H9 (cell line): ENCODE results near the gene AOC1. TPM values are rescaled to one million over a fixed set of nuclear protein-coding genes. Genes with fewer than 3 reads are reported as not detected.

Experiments
- DNase-seq: peaks from one replicate; pipeline ENCODE4 v3.0.0-alpha.2; 2017
- H2AFZ ChIP-seq: one replicate; pipeline ENCODE4 v1.6.1; 2013; ENCODE audit warnings: mild to moderate bottlenecking, low read length, control low read depth, moderate library complexity
- H2AK5ac ChIP-seq: 2 replicates; pipeline ENCODE4 v1.6.1; 2013; ENCODE audit warnings: low read length, control low read depth, mixed read lengths; ENCODE audit not compliant: insufficient read length
- H2BK120ac ChIP-seq: one replicate; pipeline ENCODE4 v1.6.1; 2013; ENCODE audit warnings: low read depth, mild to moderate bottlenecking, low read length, control low read depth, inconsistent platforms; ENCODE audit not compliant: poor library complexity, severe bottlenecking
- H2BK12ac ChIP-seq: 2 replicates; pipeline ENCODE4 v1.6.1; 2013; ENCODE audit warnings: low read length, control low read depth, mixed read lengths, low read depth; ENCODE audit not compliant: insufficient read length
- H2BK15ac ChIP-seq: 2 replicates; pipeline ENCODE4 v1.6.1; 2013; ENCODE audit warnings: low read depth, low read length, control low read depth
- H2BK20ac ChIP-seq: one replicate; pipeline ENCODE4 v1.6.1; 2013; ENCODE audit warnings: low read depth, mild to moderate bottlenecking, low read length, control low read depth, inconsistent platforms; ENCODE audit not compliant: poor library complexity, severe bottlenecking
- H2BK5ac ChIP-seq: 2 replicates; pipeline ENCODE4 v1.6.1; 2013; ENCODE audit warnings: low read length, control low read depth, mixed read lengths; ENCODE audit not compliant: insufficient read length
- H3K14ac ChIP-seq: 2 replicates; pipeline ENCODE4 v1.6.1; 2013; ENCODE audit warnings: low read length, control low read depth; ENCODE audit not compliant: insufficient read depth
- H3K18ac ChIP-seq: 2 replicates; pipeline ENCODE4 v1.6.1; 2013; ENCODE audit warnings: low read depth, mild to moderate bottlenecking, mixed read lengths, low read length, control low read depth; ENCODE audit not compliant: insufficient read length
- H3K23ac ChIP-seq: 2 replicates; pipeline ENCODE4 v1.6.1; 2013; ENCODE audit warnings: low read length, control low read depth, mixed read lengths, low read depth; ENCODE audit not compliant: insufficient read length
- H3K23me2 ChIP-seq: 2 replicates; pipeline ENCODE4 v1.6.1; 2013; ENCODE audit warnings: low read depth, mild to moderate bottlenecking, mixed read lengths, low read length, control low read depth; ENCODE audit not compliant: insufficient read length, poor library complexity, severe bottlenecking
- H3K27ac ChIP-seq: 2 replicates; pipeline ENCODE4 v1.5.1; 2013; ENCODE audit warnings: low read length, control low read depth, mixed read lengths, low read depth; ENCODE audit not compliant: insufficient read length
- H3K27me3 ChIP-seq: 2 replicates; pipeline ENCODE4 v1.6.1; 2013; ENCODE audit warnings: low read length, control low read depth, inconsistent platforms; ENCODE audit not compliant: insufficient read depth
- H3K4ac ChIP-seq: 2 replicates; pipeline ENCODE4 v1.6.1; 2013; ENCODE audit warnings: low read depth, mild to moderate bottlenecking, control low read depth, inconsistent platforms, low read length, moderate library complexity
- H3K4me1 ChIP-seq: 2 replicates; pipeline ENCODE4 v1.6.1; 2013; ENCODE audit warnings: low read length, control low read depth, inconsistent platforms; ENCODE audit not compliant: insufficient read depth
- H3K4me2 ChIP-seq: 2 replicates; pipeline ENCODE4 v1.6.1; 2013; ENCODE audit warnings: low read length, control low read depth, mixed read lengths; ENCODE audit not compliant: insufficient read length, insufficient read depth
- H3K56ac ChIP-seq: 2 replicates; pipeline ENCODE4 v1.6.1; 2013; ENCODE audit warnings: low read depth, mild to moderate bottlenecking, mixed read lengths, low read length, control low read depth; ENCODE audit not compliant: insufficient read length
- H3K79me1 ChIP-seq: 2 replicates; pipeline ENCODE4 v1.6.1; 2013; ENCODE audit warnings: low read depth, mild to moderate bottlenecking, moderate library complexity, low read length, control low read depth, inconsistent platforms; ENCODE audit not compliant: insufficient read depth, poor library complexity, severe bottlenecking
- H3K79me2 ChIP-seq: 2 replicates; pipeline ENCODE4 v1.6.1; 2013; ENCODE audit warnings: low read length, control low read depth, inconsistent platforms; ENCODE audit not compliant: insufficient read depth
- H3K9ac ChIP-seq: 2 replicates; pipeline ENCODE4 v1.6.1; 2013; ENCODE audit warnings: low read length, control low read depth, mixed read lengths; ENCODE audit not compliant: insufficient read length; ENCODE audit errors: extremely low read depth
- H3K9me3 ChIP-seq: one replicate; pipeline ENCODE4 v1.6.1; 2013; ENCODE audit warnings: low read depth, low read length, inconsistent platforms; ENCODE audit not compliant: control insufficient read depth
- H3T11ph ChIP-seq: one replicate; pipeline ENCODE4 v1.6.1; 2013; ENCODE audit warnings: mild to moderate bottlenecking, low read length, control low read depth, inconsistent platforms
- H4K20me1 ChIP-seq: one replicate; pipeline ENCODE4 v1.6.1; 2013; ENCODE audit not compliant: control insufficient read depth, insufficient read length, insufficient read depth
- H4K5ac ChIP-seq: 2 replicates; pipeline ENCODE4 v1.6.1; 2013; ENCODE audit warnings: low read depth, mild to moderate bottlenecking, mixed read lengths, low read length, control low read depth; ENCODE audit not compliant: insufficient read length
- H4K8ac ChIP-seq: replicated peaks from 2 replicates; pipeline ENCODE4 v1.6.1; 2013; ENCODE audit warnings: low read length, control low read depth, mixed read lengths, low read depth; ENCODE audit not compliant: insufficient read length
- H4K91ac ChIP-seq: 2 replicates; pipeline ENCODE4 v1.6.1; 2013; ENCODE audit warnings: low read depth, mild to moderate bottlenecking, moderate library complexity, mixed read lengths, low read length, control low read depth; ENCODE audit not compliant: insufficient read length
- H3K27ac Mint-ChIP-seq, 3 experiments: 2 replicates in 2 of 3; 3 replicates in 1 of 3; pipeline ENCODE4 v1.8.0; 2020 to 2021; ENCODE audit warnings: mixed read lengths in 3 of 3, mild to moderate bottlenecking in 1 of 3, moderate library complexity in 1 of 3
- H3K27me3 Mint-ChIP-seq: 2 replicates; pipeline ENCODE4 v1.8.0; 2021; ENCODE audit warnings: low read depth, mild to moderate bottlenecking, moderate library complexity, mixed read lengths
- H3K36me3 Mint-ChIP-seq, 3 experiments: 2 replicates in 2 of 3; 3 replicates in 1 of 3; pipeline ENCODE4 v1.8.0; 2020 to 2021; ENCODE audit warnings: low read depth in 3 of 3, mixed read lengths in 3 of 3; ENCODE audit not compliant: insufficient read depth in 1 of 3
- H3K4me1 Mint-ChIP-seq, 2 experiments: 2 replicates each; pipeline ENCODE4 v1.8.0; 2020; ENCODE audit warnings: mixed read lengths in 2 of 2
- H3K4me3 Mint-ChIP-seq, 2 experiments: 2 replicates in 1 of 2; 3 replicates in 1 of 2; pipeline ENCODE4 v1.8.0; 2020 to 2021; ENCODE audit warnings: mild to moderate bottlenecking in 2 of 2, mixed read lengths in 2 of 2, moderate library complexity in 1 of 2
- H3K9me3 Mint-ChIP-seq, 2 experiments: 2 replicates in 1 of 2; 3 replicates in 1 of 2; pipeline ENCODE4 v1.8.0; 2020; ENCODE audit warnings: mild to moderate bottlenecking in 2 of 2, mixed read lengths in 2 of 2, moderate library complexity in 1 of 2
- WGBS: extraction: QIAGEN DNeasy Blood & Tissue Kit; methylation state at CpG from one replicate; pipeline ENCODE4 v1.1.7; 2013; ENCODE audit warnings: missing lambda C conversion rate, low lambda C conversion rate, mixed read lengths; ENCODE audit not compliant: insufficient read length; ENCODE audit errors: extremely low coverage; 5-methylcytosine and 5-hydroxymethylcytosine counted together
- total RNA-seq: library from RNA; stranded (reverse); gene quantifications from 2 replicates; pipeline ENCODE4 v1.2.1, GENCODE V29; 2021
- TF ChIP-seq, protein P1 (sequence below): fragments of 200-600 bp; sonication (generic); conservative IDR thresholded peaks from 3 replicates; pipeline ENCODE4 v1.8.0; 2021; ENCODE audit warnings: antibody characterized with exemption, mild to moderate bottlenecking

AOC1 gene
- total RNA-seq, 1 experiment from 2014 or later = 0.28 TPM

- H4K5ac ChIP-seq = no peak overlapping the region
- H3K4me3 Mint-ChIP-seq = no peak overlapping the region
- no peak overlapping the region for H2BK20ac ChIP-seq
- H2AK5ac ChIP-seq = no peak overlapping the region
- no peak overlapping the region for H2BK120ac ChIP-seq
- no peak overlapping the region for H4K8ac ChIP-seq
- H3K9me3 ChIP-seq = no peaks in the 10 kb centered on the region
- H3K23ac ChIP-seq = no peak overlapping the region
- peaks cover 4 to 7% of the 10 kb centered on the region in 2 experiments for H3K4me1 Mint-ChIP-seq
- H3K18ac ChIP-seq = no peak overlapping the region
- no peak overlapping the region for H2BK15ac ChIP-seq
- H3K4ac ChIP-seq = no peak overlapping the region
- TF ChIP-seq, protein P1, sequence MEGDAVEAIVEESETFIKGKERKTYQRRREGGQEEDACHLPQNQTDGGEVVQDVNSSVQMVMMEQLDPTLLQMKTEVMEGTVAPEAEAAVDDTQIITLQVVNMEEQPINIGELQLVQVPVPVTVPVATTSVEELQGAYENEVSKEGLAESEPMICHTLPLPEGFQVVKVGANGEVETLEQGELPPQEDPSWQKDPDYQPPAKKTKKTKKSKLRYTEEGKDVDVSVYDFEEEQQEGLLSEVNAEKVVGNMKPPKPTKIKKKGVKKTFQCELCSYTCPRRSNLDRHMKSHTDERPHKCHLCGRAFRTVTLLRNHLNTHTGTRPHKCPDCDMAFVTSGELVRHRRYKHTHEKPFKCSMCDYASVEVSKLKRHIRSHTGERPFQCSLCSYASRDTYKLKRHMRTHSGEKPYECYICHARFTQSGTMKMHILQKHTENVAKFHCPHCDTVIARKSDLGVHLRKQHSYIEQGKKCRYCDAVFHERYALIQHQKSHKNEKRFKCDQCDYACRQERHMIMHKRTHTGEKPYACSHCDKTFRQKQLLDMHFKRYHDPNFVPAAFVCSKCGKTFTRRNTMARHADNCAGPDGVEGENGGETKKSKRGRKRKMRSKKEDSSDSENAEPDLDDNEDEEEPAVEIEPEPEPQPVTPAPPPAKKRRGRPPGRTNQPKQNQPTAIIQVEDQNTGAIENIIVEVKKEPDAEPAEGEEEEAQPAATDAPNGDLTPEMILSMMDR = no peak
- no peak overlapping the region for H3K14ac ChIP-seq
- H3T11ph ChIP-seq = no peak overlapping the region
- H3K36me3 Mint-ChIP-seq = no peaks in the 10 kb centered on the region
- no peak overlapping the region for H3K9ac ChIP-seq
- no peaks in the 10 kb centered on the region for H4K20me1 ChIP-seq
- DNase-seq = peak; percentile 18
- no peaks in the 10 kb centered on the region for H3K79me1 ChIP-seq
- H2AFZ ChIP-seq = no peak overlapping the region
- no peak overlapping the region for H3K27ac ChIP-seq
- no peak overlapping the region for H3K56ac ChIP-seq
- H3K4me1 ChIP-seq = no peaks in the 10 kb centered on the region
- no peaks in the 10 kb centered on the region for H3K27me3 ChIP-seq
- H3K27ac Mint-ChIP-seq = no peak overlapping the region
- no peaks in the 10 kb centered on the region for H3K23me2 ChIP-seq
- H3K79me2 ChIP-seq = no peaks in the 10 kb centered on the region
- no peak overlapping the region for H2BK5ac ChIP-seq
- peaks cover 39% of the 10 kb centered on the region for H3K27me3 Mint-ChIP-seq
- H2BK12ac ChIP-seq = no peak overlapping the region
- H3K4me2 ChIP-seq = no peak overlapping the region
- H4K91ac ChIP-seq = no peak overlapping the region
- WGBS = no CpG with 5 or more reads among the region's 8 CpGs
- no peaks in the 10 kb centered on the region for H3K9me3 Mint-ChIP-seq
Observed at GRCh38 chr7:150848111-150848510, 4.2 kb upstream of the AOC1 start.
